Activated effector memory CD4-positive, alpha-beta T cell treated with anti-CD3 and anti-CD28 coated beads, Interleukin-2, amount 50 U/mL, for 16 hours (primary cell): ENCODE results near the gene FGD6.
"Not testable (repeated sequence)": the region's sequence is repeated elsewhere in the genome, so short reads cannot be mapped to it uniquely, and the experiment has no call there.

ENCODE experiments used
- DNase-seq: peaks from one replicate; pipeline ENCODE4 v3.0.0-alpha.2; 2020

The FGD6 gene

DNA sequence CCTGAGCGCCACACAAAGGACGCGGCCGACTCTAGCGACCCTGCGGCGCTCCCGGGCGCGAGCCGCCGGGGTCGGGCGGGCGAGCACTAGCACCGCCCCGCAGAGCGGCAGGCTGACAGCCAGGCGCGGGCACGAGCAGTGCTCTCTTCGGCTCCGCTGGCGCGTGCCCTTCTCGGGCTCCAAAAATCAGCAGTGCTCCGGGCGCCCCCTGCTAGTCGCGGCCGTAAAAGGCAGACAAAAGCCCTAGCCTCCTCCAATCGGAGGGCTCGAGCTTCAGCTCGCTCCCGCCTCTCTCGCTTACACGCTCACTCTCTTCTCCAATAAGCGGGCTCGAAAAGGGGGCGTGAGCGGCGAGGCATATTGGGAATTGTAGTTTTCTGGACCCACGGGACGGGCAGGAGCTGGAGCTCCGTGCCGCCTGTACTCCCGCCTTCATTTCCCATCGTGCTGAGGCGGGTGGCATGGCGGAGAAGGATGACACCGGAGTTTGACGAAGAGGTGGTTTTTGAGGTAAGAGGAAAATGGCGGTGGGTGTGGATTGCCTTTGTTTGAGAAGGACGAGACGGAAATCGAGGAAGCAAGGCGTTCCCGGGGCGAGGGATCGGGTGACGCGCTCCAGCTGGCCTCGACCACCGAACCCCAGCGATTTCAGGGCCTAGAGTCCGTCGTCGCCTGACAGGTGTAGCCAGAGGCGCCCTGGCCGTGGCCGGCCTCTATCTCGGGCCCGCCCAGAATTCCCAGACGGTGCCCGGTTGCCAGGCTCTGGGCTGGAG, at the start of gene FGD6, which contains the start of gene VEZT:
Gene FGD6, minus strand, starts transcription at position 91 of the 773 bp plus-strand sequence. CDS start 227 bp downstream, outside the sequence.
Gene VEZT, plus strand, starts transcription at position 431 of the 773 bp plus-strand sequence. Its CDS starts 44 bp downstream, at position 475.
- peak; percentile 99 for DNase-seq

DNA sequence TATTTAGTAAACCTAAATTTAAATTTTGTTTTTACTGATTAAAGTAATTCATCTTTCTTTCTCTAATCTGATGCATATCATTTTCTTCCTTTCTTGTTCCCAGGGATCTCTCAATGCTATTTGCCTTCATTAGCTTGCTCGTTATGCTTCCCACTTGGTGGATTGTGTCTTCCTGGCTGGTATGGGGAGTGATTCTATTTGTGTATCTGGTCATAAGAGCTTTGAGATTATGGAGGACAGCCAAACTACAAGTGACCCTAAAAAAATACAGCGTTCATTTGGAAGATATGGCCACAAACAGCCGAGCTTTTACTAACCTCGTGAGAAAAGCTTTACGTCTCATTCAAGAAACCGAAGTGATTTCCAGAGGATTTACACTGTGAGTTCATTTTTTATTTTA, 49.0 kb upstream of the FGD6 start:
- no peak for DNase-seq

DNA sequence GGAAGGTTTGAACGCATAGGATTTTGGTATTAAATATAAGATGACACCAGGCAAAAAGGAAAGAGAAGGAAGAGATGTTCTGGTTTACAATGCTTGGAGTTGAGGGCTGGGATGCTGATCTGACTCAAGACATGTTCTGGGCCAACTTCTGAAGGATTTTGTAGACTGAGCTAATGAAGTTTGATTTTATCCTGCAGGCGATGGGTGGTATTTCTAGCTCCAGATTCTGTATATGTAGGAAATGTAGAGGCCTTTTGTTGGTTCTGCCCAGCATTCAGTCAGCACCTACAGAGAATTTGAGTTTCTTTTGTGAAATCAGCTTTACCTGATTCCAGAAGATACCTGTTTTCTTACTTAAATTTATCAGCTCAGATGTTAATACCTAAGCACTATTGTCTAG, 48.5 kb upstream of the FGD6 start:
- no peak for DNase-seq

DNA sequence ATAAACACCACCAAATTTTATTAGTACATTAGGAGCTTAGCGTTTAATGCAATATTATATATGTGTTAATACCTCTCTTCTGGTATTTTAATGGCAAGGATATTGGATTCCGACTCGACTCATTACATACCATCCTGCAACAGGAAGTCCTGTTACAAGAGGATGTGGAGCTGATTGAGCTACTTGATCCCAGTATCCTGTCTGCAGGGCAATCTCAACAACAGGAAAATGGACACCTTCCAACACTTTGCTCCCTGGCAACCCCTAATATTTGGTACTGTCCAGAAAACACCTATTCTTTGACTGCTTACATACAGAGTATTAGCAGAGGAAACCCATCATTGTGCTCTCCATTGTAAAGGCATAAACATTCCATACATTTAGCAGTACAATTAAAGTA, 45.5 kb upstream of the FGD6 start:
- DNase-seq, result no peak

DNA sequence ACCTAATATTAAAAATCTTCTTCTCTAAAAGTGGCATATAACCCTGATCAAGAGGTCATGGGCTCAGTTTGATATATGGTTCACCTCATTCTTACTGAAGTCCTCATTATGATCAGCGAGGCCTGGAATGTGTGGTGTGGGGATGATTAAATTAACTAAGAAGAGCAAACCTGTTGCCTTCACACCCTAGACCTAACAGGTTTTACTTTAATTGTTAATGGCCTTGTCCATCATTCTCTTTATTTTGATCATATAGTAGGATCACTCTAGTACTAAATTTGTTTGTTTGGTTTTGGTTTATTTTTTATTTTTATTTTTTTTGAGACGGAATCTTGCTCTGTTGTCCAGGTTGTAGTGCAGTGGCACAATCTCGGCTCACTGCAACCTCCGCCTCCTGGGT, 43.8 kb upstream of the FGD6 start:
- no peak for DNase-seq

DNA sequence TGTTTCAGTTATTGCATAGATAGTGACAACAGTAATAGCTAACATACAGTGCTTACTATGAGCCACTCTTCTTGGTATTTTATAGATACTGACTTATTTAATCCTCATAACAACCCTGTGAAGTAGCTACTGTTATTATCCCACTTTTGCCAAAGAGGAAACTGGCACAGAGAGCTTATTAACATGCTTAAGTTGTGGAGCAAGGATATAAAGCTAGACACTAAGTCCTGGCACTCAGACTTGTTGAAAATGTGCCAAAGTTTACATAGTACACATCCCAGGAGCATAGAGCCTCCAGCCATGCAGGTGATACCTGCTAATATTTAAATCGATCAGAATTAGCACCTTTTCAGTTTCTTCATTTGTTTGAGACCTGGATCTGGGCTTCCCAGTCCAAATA, 42.1 kb upstream of the FGD6 start:
- DNase-seq, result no peak

DNA sequence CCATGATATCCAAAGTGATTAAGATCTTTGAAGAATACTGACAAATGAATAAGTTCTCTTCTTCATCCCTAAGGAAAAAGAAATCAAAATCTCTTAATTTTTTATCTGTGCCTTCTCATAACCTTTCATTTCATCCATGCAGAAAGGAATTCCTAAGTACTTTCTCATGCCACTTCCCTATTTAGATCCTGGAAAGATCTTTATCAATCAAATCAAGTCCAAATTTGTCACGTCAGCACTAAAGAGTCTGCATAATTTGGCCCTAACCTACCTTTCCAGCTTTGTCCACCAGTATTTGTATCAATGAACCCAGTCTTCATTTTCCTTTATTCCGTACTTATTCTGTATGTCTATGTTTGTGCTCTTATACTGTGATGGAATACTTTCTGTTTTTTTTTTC, 41.5 kb upstream of the FGD6 start:
- no peak for DNase-seq

DNA sequence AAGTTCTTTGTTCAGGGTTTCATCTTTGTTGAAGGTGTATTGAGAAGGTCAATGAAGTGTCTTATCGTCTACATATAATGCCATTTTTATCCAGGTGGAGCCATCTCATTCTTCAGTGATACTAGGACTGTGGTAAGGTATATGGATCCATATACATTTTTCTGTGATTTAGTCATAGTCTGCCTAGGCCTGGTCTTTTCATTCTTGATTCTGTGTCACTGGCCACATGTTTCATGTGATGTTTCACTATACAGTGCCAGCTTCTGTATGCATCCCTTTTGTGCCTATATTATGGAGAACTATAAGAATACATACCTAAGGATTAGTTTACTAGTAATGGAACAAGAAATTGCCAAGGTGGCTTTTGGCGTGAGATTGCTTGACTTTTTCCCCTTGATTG, 40.9 kb upstream of the FGD6 start:
- no peak for DNase-seq

DNA sequence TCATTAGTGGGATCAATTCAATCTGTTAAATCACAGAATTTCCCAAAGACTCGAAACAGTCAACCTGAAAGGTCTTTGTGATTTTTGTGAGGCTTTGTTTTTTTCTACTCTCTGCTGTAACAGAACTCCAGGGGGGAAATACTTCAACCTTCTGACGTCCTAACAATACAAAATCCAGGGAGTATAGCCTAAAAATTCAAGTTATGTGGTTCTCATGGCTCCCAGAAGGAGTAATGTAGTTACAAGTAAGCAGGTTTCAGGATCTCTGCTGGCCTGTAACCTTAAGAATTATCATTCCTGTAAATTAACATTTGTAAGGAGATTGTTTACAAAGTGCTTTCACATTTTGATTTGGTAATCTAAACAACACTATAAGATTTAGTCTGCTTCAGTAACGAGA, 40.3 kb upstream of the FGD6 start:
- DNase-seq, result no peak

DNA sequence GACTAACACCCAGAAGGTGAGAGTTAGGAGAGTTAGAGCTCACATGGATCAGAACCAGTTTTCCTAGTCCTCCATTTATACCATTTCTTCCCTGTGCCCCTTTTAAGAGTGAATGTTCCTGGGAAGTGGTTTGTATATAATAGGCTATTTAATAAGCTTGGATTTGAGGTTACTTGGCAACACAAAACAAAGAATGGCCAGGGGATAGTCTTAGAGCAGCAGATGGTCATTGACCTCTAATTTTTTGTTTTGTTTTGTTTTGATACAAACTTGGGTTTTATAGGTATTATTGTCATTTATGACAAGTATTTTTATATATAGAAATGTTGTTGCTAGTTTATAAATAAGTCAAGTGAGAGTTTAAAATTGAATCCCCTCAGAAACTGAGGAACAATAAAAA, 36.1 kb upstream of the FGD6 start:
- no peak for DNase-seq

DNA sequence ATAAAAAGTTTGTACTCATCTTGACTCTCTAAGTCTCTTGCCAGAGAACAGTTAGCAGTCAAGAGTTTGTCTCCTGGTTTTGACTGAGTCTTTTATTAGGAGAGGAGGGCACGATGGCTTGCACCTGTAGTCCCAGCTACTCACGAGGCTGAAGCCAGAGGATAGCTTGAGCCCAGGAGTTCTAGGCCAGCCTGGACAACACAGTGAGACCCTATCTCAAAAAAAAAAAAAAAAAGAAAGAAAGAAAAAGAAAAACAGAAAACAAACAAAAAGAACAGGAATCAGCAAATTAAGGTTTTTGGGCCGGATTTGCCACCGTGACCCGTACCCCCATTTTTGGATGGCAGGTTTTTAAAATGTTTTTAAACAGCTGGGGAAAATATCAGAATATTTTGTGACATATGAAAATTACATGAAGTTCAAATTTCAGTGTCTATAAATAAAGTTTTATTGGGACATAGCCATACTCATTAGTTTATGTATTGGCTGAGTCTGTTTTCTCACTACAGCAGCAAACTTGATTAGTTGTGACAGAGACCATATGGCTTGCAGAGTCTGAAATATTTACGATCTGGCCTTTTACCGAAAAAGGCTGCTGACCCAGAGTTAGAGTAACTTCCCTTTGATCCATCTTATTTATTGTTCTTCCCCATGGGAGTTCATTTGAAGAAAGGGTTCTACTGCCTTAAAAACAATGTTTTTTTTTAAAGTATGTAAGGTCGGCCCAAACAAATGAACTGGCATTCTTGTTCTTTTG, 31.5 kb upstream of the FGD6 start:
- DNase-seq, result no peak

DNA sequence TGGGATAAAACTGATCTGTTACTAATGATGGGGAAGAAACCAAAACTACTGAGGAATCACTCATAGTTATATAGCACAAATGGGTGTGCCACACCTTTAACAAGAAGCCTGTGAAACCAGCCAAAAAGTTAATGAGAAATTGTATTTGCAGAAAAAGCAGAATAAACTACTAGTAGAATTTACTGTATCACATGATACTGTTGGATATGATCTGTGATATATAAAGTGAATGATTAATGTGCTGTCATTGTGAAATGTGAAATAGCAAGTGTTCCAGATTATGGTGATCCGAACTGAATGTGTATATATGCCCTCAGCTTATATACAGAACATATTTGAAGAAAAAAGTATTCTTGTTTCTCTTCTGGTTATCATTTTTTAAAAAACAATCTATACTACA, 30.8 kb upstream of the FGD6 start:
- DNase-seq, result no peak

DNA sequence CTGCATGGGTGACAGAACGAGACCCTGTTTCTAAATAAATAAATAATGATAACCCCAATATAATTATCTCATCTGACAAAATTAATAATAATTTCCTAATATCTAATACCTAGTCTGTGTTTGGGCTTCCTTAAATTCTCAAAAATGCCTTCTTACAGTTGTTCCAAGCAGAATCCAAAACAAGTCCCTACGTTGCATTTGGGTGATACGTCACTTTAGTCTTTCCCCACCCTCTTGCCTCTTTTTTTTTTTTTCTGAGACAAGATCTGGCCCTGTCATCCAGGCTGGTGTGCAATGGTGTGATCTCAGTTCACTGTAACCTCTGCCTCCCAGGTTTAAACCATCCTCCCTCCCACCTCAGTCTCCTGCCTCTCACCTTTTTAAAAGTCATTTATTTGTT, 27.1 kb upstream of the FGD6 start:
- no peak for DNase-seq

DNA sequence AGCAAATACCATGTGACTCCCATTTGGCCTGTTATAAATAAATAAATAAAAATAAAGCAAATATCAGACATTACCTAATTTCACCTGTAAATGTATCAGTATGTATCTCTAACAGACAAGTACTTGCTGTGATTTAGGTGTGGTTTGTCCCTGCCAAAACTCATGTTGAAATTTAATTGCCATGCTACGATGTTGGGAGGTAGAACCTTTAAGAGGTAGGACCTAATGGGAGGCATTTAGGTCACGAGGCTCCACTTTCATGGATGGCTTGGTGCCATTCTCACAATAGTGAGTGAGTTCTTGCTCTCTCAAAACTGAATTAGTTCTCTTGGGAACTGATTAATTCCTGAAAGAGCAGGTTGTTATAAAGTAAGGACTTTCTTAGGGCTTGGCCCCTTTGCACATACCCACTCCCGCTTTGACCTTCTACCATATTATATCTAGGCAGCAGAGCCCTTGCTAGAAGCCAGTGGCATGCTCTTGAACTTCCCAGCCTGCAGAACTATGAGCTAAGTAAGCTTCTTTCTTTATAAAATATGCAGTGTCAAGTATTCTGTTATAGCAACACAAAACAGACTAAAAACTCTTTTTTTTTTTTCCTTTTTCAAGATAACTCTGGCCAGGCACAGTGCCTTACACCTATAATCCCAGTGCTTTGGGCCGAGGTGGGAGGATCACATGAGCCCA, 26.4 kb upstream of the FGD6 start:
- no peak for DNase-seq

DNA sequence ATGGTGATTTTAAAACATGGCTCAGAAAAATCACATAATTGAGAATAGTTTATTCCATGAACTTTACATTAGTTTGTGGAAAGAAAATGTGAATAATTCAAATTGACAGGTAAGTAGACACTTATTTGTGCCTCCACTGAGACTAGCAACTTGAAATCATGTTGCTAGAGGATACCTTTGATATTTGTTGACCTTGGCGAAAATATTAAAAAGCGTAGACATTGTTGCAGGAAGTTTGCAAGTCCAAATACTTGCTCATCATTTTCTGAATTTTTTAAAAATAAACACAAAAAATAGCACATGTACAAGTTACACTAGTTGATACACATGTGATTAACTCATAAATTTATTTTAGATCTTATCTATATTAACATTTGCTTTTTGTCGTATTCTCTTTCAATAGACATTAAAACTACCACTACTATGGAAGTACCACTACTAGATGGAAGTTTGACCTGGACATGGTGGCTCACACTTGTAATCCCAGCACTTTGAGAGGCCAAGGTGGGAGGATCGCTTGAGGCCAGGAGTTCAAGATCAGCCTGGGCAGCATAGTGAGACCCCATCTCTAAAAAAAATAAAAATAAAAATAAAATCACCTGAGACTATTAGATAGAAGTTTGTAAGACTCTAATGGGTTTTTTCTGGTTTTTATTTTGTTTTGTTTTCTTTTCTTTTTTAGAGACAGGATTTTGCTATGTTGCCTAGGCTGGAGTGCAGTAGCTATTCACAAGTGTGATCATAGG, 24.7 kb upstream of the FGD6 start:
- no peak for DNase-seq

DNA sequence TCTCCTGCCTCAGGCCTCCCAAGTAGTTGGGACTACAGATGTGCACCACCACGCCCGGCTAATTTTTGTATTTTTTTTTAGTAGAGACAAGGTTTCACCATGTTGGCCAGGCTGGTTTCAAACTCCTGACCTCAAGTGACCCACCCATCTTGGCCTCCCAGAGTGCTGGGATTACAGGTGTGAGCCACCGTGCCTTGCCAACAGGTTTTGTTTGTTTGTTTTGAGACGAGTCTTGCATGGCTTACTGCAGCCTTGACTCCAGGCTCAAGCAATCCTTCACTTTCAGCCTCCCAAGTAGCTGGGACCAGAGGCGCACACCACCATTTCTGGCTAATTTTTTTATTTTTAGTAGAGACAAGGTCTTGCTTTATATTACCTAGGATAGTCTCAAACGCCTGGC, 23.9 kb upstream of the FGD6 start:
- not testable (repeated sequence) for DNase-seq

DNA sequence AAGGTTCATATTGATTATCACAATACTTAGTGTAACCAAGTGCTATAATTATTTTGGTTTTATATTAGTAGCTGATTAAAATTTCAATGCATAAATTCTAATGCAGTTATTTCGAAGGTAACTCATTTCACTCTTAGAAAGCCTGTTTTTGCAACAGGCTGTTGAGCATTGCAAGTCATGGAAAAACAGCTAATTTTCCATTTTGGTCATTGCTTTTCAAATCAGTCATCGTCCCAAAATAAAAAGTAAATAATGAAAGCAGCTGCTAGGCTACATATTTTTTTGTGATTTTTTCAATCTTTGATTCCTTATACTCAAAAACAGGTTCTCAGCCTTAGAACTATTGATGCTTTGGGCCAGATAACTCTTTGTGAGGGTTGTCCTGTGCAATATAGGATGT, 23.3 kb upstream of the FGD6 start:
- DNase-seq, result no peak

DNA sequence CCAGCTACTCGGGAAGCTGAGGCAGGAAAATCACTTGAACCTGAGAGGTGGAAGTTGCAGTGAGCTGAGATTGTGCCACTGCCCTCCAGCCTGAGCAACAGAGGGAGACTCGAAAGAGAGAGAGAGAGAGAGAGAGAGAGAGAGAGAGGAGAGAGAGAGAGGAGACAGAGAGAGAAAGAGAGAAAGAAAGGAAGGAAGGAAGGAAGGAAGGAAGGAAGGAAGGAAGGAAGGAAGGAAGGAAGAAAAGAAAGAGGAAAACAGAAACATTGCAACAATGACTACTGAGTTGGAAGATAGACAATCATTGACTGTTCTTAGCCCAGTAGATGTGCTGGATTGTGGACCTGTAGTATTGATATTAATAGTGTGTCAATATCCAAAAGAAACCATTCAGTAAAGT, 22.6 kb upstream of the FGD6 start:
- not testable (repeated sequence) for DNase-seq

DNA sequence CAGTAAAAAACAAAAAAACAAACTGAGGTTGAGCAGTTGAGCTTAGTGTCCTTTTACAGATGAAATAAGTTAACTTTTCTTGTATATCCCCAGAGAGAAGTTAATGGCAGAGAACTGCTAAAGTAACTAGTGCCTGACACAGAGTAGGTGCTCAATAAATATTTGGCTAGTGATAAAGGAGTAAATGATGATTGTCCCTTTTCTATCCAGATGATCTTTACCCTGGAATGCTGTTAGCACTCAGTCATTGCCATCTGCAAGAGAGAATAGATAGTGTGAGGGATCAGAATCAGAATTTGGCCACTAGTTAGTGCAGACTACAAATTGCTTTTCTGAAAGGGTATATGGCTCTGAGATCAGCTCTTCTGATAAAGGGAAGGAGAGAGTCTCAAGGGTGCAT, 21.9 kb upstream of the FGD6 start:
- no peak for DNase-seq

DNA sequence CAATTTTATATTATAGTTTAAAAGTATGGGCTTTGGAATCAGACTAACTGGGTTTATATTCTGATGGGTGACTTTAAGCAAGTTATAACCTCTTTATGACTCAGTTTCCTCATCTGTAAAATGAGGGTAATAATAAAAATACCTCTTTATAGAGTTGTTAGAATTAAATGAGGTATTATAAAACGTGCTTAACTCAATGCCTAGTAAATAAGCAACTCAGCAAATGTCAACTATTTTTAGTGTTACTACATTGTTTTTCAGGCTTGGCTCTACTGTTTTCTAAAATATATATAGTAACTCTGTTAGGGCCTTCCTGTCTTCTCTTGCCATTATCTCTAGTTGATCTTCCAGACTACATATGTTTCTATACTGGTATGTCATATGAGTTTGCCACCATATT, 20.9 kb upstream of the FGD6 start:
- no peak for DNase-seq

DNA sequence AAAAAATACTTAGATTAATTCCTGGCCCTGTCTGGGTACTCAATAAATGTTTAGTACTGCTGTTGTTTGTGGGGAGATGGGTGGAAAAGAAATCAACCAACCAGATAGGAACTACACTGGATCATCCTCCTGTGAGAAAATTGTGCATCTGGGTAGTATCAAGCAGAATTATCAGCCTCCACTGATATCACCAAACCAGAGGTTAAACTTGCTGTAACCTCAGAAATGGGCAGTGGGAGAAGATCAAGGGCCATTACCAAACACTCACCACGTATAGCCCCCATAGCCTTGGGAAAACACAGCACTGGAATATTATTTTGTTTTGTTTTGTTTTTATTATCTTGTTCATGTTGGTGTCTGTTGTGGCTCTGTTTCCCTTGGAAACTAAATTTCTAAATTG, 20.0 kb upstream of the FGD6 start:
- DNase-seq, result no peak

DNA sequence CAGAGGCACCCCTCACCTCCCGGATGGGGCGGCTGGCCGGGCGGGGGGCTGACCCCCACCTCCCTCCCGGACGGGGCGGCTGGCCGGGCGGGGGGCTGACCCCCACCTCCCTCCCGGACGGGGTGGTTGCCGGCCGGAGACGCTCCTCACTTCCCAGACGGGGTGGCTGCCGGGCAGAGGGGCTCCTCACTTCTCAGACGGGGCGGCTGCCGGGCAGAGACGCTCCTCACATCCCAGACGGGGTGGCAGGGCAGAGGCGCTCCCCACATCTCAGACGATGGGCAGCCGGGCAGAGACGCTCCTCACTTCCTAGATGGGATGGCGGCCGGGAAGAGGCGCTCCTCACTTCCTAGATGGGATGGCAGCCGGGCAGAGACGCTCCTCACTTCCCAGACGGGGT, 18.4 kb upstream of the FGD6 start:
- DNase-seq, result not testable (repeated sequence)

DNA sequence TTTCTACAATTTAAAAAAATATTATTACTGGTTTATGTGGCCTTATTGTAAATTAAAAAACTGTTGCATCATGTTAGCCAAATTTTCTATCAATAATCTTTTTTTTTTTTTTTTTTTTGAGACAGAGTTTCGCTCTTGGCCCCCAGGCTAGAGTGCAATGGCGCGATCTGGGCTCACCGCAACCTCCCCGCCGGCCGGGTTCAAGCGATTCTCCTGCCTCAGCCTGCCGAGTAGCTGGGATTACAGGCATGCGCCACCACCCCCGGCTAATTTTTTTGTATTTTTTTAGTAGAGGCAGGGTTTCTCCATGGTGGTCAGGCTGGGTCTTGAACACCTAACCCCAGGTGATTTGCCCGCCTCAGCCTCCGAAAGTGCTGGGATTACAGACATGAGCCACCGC, 16.9 kb upstream of the FGD6 start:
- not testable (repeated sequence) for DNase-seq
